H9 (cell line): ENCODE data around the gene PHACTR1. TPM values are rescaled to one million over a fixed set of nuclear protein-coding genes. Genes with fewer than 3 reads are reported as not detected.

Experiments
- DNase-seq: peaks from one replicate; pipeline ENCODE4 v3.0.0-alpha.2; 2017
- H2AFZ ChIP-seq: one replicate; pipeline ENCODE4 v1.6.1; 2013; ENCODE audit warnings: mild to moderate bottlenecking, low read length, control low read depth, moderate library complexity
- H2AK5ac ChIP-seq: 2 replicates; pipeline ENCODE4 v1.6.1; 2013; ENCODE audit warnings: low read length, control low read depth, mixed read lengths; ENCODE audit not compliant: insufficient read length
- H2BK120ac ChIP-seq: one replicate; pipeline ENCODE4 v1.6.1; 2013; ENCODE audit warnings: low read depth, mild to moderate bottlenecking, low read length, control low read depth, inconsistent platforms; ENCODE audit not compliant: poor library complexity, severe bottlenecking
- H2BK12ac ChIP-seq: 2 replicates; pipeline ENCODE4 v1.6.1; 2013; ENCODE audit warnings: low read length, control low read depth, mixed read lengths, low read depth; ENCODE audit not compliant: insufficient read length
- H2BK15ac ChIP-seq: 2 replicates; pipeline ENCODE4 v1.6.1; 2013; ENCODE audit warnings: low read depth, low read length, control low read depth
- H2BK20ac ChIP-seq: one replicate; pipeline ENCODE4 v1.6.1; 2013; ENCODE audit warnings: low read depth, mild to moderate bottlenecking, low read length, control low read depth, inconsistent platforms; ENCODE audit not compliant: poor library complexity, severe bottlenecking
- H2BK5ac ChIP-seq: 2 replicates; pipeline ENCODE4 v1.6.1; 2013; ENCODE audit warnings: low read length, control low read depth, mixed read lengths; ENCODE audit not compliant: insufficient read length
- H3K14ac ChIP-seq: 2 replicates; pipeline ENCODE4 v1.6.1; 2013; ENCODE audit warnings: low read length, control low read depth; ENCODE audit not compliant: insufficient read depth
- H3K18ac ChIP-seq: 2 replicates; pipeline ENCODE4 v1.6.1; 2013; ENCODE audit warnings: low read depth, mild to moderate bottlenecking, mixed read lengths, low read length, control low read depth; ENCODE audit not compliant: insufficient read length
- H3K23ac ChIP-seq: 2 replicates; pipeline ENCODE4 v1.6.1; 2013; ENCODE audit warnings: low read length, control low read depth, mixed read lengths, low read depth; ENCODE audit not compliant: insufficient read length
- H3K23me2 ChIP-seq: 2 replicates; pipeline ENCODE4 v1.6.1; 2013; ENCODE audit warnings: low read depth, mild to moderate bottlenecking, mixed read lengths, low read length, control low read depth; ENCODE audit not compliant: insufficient read length, poor library complexity, severe bottlenecking
- H3K27ac ChIP-seq: 2 replicates; pipeline ENCODE4 v1.5.1; 2013; ENCODE audit warnings: low read length, control low read depth, mixed read lengths, low read depth; ENCODE audit not compliant: insufficient read length
- H3K27me3 ChIP-seq: 2 replicates; pipeline ENCODE4 v1.6.1; 2013; ENCODE audit warnings: low read length, control low read depth, inconsistent platforms; ENCODE audit not compliant: insufficient read depth
- H3K4ac ChIP-seq: 2 replicates; pipeline ENCODE4 v1.6.1; 2013; ENCODE audit warnings: low read depth, mild to moderate bottlenecking, control low read depth, inconsistent platforms, low read length, moderate library complexity
- H3K4me1 ChIP-seq: 2 replicates; pipeline ENCODE4 v1.6.1; 2013; ENCODE audit warnings: low read length, control low read depth, inconsistent platforms; ENCODE audit not compliant: insufficient read depth
- H3K4me2 ChIP-seq: 2 replicates; pipeline ENCODE4 v1.6.1; 2013; ENCODE audit warnings: low read length, control low read depth, mixed read lengths; ENCODE audit not compliant: insufficient read length, insufficient read depth
- H3K56ac ChIP-seq: 2 replicates; pipeline ENCODE4 v1.6.1; 2013; ENCODE audit warnings: low read depth, mild to moderate bottlenecking, mixed read lengths, low read length, control low read depth; ENCODE audit not compliant: insufficient read length
- H3K79me1 ChIP-seq: 2 replicates; pipeline ENCODE4 v1.6.1; 2013; ENCODE audit warnings: low read depth, mild to moderate bottlenecking, moderate library complexity, low read length, control low read depth, inconsistent platforms; ENCODE audit not compliant: insufficient read depth, poor library complexity, severe bottlenecking
- H3K79me2 ChIP-seq: 2 replicates; pipeline ENCODE4 v1.6.1; 2013; ENCODE audit warnings: low read length, control low read depth, inconsistent platforms; ENCODE audit not compliant: insufficient read depth
- H3K9ac ChIP-seq: 2 replicates; pipeline ENCODE4 v1.6.1; 2013; ENCODE audit warnings: low read length, control low read depth, mixed read lengths; ENCODE audit not compliant: insufficient read length; ENCODE audit errors: extremely low read depth
- H3K9me3 ChIP-seq: one replicate; pipeline ENCODE4 v1.6.1; 2013; ENCODE audit warnings: low read depth, low read length, inconsistent platforms; ENCODE audit not compliant: control insufficient read depth
- H3T11ph ChIP-seq: one replicate; pipeline ENCODE4 v1.6.1; 2013; ENCODE audit warnings: mild to moderate bottlenecking, low read length, control low read depth, inconsistent platforms
- H4K20me1 ChIP-seq: one replicate; pipeline ENCODE4 v1.6.1; 2013; ENCODE audit not compliant: control insufficient read depth, insufficient read length, insufficient read depth
- H4K5ac ChIP-seq: 2 replicates; pipeline ENCODE4 v1.6.1; 2013; ENCODE audit warnings: low read depth, mild to moderate bottlenecking, mixed read lengths, low read length, control low read depth; ENCODE audit not compliant: insufficient read length
- H4K8ac ChIP-seq: replicated peaks from 2 replicates; pipeline ENCODE4 v1.6.1; 2013; ENCODE audit warnings: low read length, control low read depth, mixed read lengths, low read depth; ENCODE audit not compliant: insufficient read length
- H4K91ac ChIP-seq: 2 replicates; pipeline ENCODE4 v1.6.1; 2013; ENCODE audit warnings: low read depth, mild to moderate bottlenecking, moderate library complexity, mixed read lengths, low read length, control low read depth; ENCODE audit not compliant: insufficient read length
- H3K27ac Mint-ChIP-seq, 3 experiments: 2 replicates in 2 of 3; 3 replicates in 1 of 3; pipeline ENCODE4 v1.8.0; 2020 to 2021; ENCODE audit warnings: mixed read lengths in 3 of 3, mild to moderate bottlenecking in 1 of 3, moderate library complexity in 1 of 3
- H3K27me3 Mint-ChIP-seq: 2 replicates; pipeline ENCODE4 v1.8.0; 2021; ENCODE audit warnings: low read depth, mild to moderate bottlenecking, moderate library complexity, mixed read lengths
- H3K36me3 Mint-ChIP-seq, 3 experiments: 2 replicates in 2 of 3; 3 replicates in 1 of 3; pipeline ENCODE4 v1.8.0; 2020 to 2021; ENCODE audit warnings: low read depth in 3 of 3, mixed read lengths in 3 of 3; ENCODE audit not compliant: insufficient read depth in 1 of 3
- H3K4me1 Mint-ChIP-seq, 2 experiments: 2 replicates each; pipeline ENCODE4 v1.8.0; 2020; ENCODE audit warnings: mixed read lengths in 2 of 2
- H3K4me3 Mint-ChIP-seq, 2 experiments: 2 replicates in 1 of 2; 3 replicates in 1 of 2; pipeline ENCODE4 v1.8.0; 2020 to 2021; ENCODE audit warnings: mild to moderate bottlenecking in 2 of 2, mixed read lengths in 2 of 2, moderate library complexity in 1 of 2
- H3K9me3 Mint-ChIP-seq, 2 experiments: 2 replicates in 1 of 2; 3 replicates in 1 of 2; pipeline ENCODE4 v1.8.0; 2020; ENCODE audit warnings: mild to moderate bottlenecking in 2 of 2, mixed read lengths in 2 of 2, moderate library complexity in 1 of 2
- CTCF ChIP-seq: fragments of 200-600 bp; sonication (generic); conservative IDR thresholded peaks from 3 replicates; pipeline ENCODE4 v1.8.0; 2021; ENCODE audit warnings: antibody characterized with exemption, mild to moderate bottlenecking
- WGBS: extraction: QIAGEN DNeasy Blood & Tissue Kit; methylation state at CpG from one replicate; pipeline ENCODE4 v1.1.7; 2013; ENCODE audit warnings: missing lambda C conversion rate, low lambda C conversion rate, mixed read lengths; ENCODE audit not compliant: insufficient read length; ENCODE audit errors: extremely low coverage; 5-methylcytosine and 5-hydroxymethylcytosine counted together
- total RNA-seq: library from RNA; stranded (reverse); gene quantifications from 2 replicates; pipeline ENCODE4 v1.2.1, GENCODE V29; 2021

PHACTR1 gene
- total RNA-seq, 1 experiment from 2014 or later, result 15.9 TPM

- H3K4me3 Mint-ChIP-seq, result peak overlapping the region; percentile 86 to 94
- peak overlapping the region; percentile 54 for H3K4me2 ChIP-seq
These were observed 31.8 kb downstream of the PHACTR1 start for GRCh38 chr6:12748411-12748810.

More at GRCh38 chr6:12748411-12748810, 31.8 kb downstream of the PHACTR1 start:
- Histone ChIP-seq H3K23ac (no peak overlapping the region), H3K56ac (no peak overlapping the region), H3K79me1 (no peaks in the 10 kb centered on the region), H3K9me3 (peaks cover 7% of the 10 kb centered on the region), H4K8ac (no peak overlapping the region), H3K4me1 (peaks cover 2% of the 10 kb centered on the region; the same call in 1 of the 2 replicates), H2BK12ac (no peak overlapping the region), H3K14ac (no peak overlapping the region), H2AK5ac (no peak overlapping the region), H2BK120ac (no peak overlapping the region), H3K27ac (no peak overlapping the region), H2BK15ac (no peak overlapping the region), H3K27me3 (no peaks in the 10 kb centered on the region; the same call in 1 of the 2 replicates), H3K18ac (no peak overlapping the region), H2AFZ (no peak overlapping the region), H2BK5ac (no peak overlapping the region), H3K79me2 (no peaks in the 10 kb centered on the region), H3K9ac (no peak overlapping the region), H3T11ph (no peak overlapping the region), H3K23me2 (peaks cover 7% of the 10 kb centered on the region), H4K5ac (no peak overlapping the region), H3K4ac (no peak overlapping the region), H4K20me1 (no peaks in the 10 kb centered on the region), H2BK20ac (no peak overlapping the region), H4K91ac (no peak overlapping the region)
- H3K27ac Mint-ChIP-seq, result 0 out of 7 replicates have a peak overlapping the region, but pooled peaks of 1 of the 3 experiments have one; percentile 0
- H3K4me1 Mint-ChIP-seq, result peaks cover 34% of the 10 kb centered on the region in 2 experiments
- H3K9me3 Mint-ChIP-seq, result peaks cover 20 to 21% of the 10 kb centered on the region in 2 experiments
- no CpG with 5 or more reads among the region's 2 CpGs for WGBS
- peaks cover 28% of the 10 kb centered on the region for H3K27me3 Mint-ChIP-seq
- peak; percentile 37; the same call in 1 of the 3 replicates for TF ChIP-seq CTCF
- peak; percentile 48 for DNase-seq
- peaks cover 4 to 22% (median 16%) of the 10 kb centered on the region in 3 experiments for H3K36me3 Mint-ChIP-seq
